GM12878 (cell line): ENCODE data around the gene BNC2. TPM values are rescaled to one million over a fixed set of nuclear protein-coding genes. Genes with fewer than 3 reads are reported as not detected.

Experiments used
- ATAC-seq: fragments of 200-7000 bp; cut with Tn5 transposase; 3 replicates; pipeline ENCODE4 v1.9.1; 2020; ENCODE audit warnings: mild to moderate bottlenecking, moderate library complexity
- BruUV-seq: library from RNA; stranded (reverse); fragments of 400-500 nt; replicated peaks from 2 replicates; lab custom pipeline; 2021; lab: Mats Ljungman, UMichigan
- CTCF ChIA-PET: fragments of 300-600 bp; sonication (Branson Sonifier 250); formaldehyde crosslinking; extraction: SDS; loops from one replicate; lab custom pipeline; 2021; ENCODE audit warnings: inconsistent platforms; lab: Yijun Ruan, JAX
- POLR2A ChIA-PET: fragments of 350-600 bp; formaldehyde crosslinking; extraction: SDS; loops from one replicate; lab custom pipeline; 2021; ENCODE audit warnings: inconsistent platforms; lab: Charles Lee
- RAD21 ChIA-PET: fragments of 300-600 bp; sonication (Branson Sonifier 250); formaldehyde crosslinking; loops from one replicate; lab custom pipeline; 2023; ENCODE audit warnings: antibody characterized with exemption; ENCODE audit not compliant: unreplicated experiment; lab: Charles Lee
- SMC1A ChIA-PET: fragments of 300-600 bp; sonication (Branson Sonifier 250); formaldehyde crosslinking; loops from one replicate; lab custom pipeline; 2023; ENCODE audit not compliant: unreplicated experiment, uncharacterized antibody; lab: Charles Lee
- DNase-seq: peaks from one replicate; pipeline ENCODE4 v3.0.0-alpha.2; 2011; ENCODE audit warnings: low read depth, low spot score
- FAIRE-seq: peaks from 3 replicates; lab custom pipeline; 2011; peaks lifted over from hg19 to GRCh38; lab: Jason Lieb, UNC
- H2AFZ ChIP-seq: 2 replicates; pipeline ENCODE4 v1.6.0; 2011; ENCODE audit warnings: low read depth, low read length, control low read depth; ENCODE audit not compliant: control insufficient read depth
- H3K27ac ChIP-seq: 2 replicates; pipeline ENCODE4 v1.5.1; 2011; ENCODE audit warnings: control low read depth; ENCODE audit not compliant: control insufficient read depth, insufficient read depth
- H3K27me3 ChIP-seq, 2 experiments: replicated peaks in 1 of 2; 2 replicates each; pipeline versions ENCODE4 v1.6.0 to v1.6.1; 2011; ENCODE audit warnings: low read length in 1 of 2; ENCODE audit not compliant: control insufficient read depth in 2 of 2, insufficient read depth in 2 of 2
- H3K36me3 ChIP-seq, 2 experiments: 2 replicates each; pipeline ENCODE4 v1.5.1; 2011; ENCODE audit warnings: low read length in 1 of 2; ENCODE audit not compliant: control insufficient read depth in 2 of 2, insufficient read depth in 2 of 2
- H3K4me1 ChIP-seq: 2 replicates; pipeline ENCODE4 v1.6.1; 2011; ENCODE audit warnings: mild to moderate bottlenecking, low read length, moderate library complexity, mixed read lengths; ENCODE audit not compliant: control insufficient read depth, insufficient read depth
- H3K4me2 ChIP-seq: 2 replicates; pipeline ENCODE4 v1.6.0; 2011; ENCODE audit warnings: control low read depth; ENCODE audit not compliant: control insufficient read depth, insufficient read depth
- H3K4me3 ChIP-seq: fragments of 200-600 bp; sonication (generic); 2 replicates; pipeline ENCODE4 v1.5.1; 2016
- H3K79me2 ChIP-seq: 2 replicates; pipeline ENCODE4 v1.6.0; 2011; ENCODE audit warnings: low read length; ENCODE audit not compliant: control insufficient read depth, insufficient read depth
- H3K9ac ChIP-seq: 2 replicates; pipeline ENCODE4 v1.8.0; 2011; ENCODE audit warnings: low read length, control low read depth, mixed read lengths; ENCODE audit not compliant: control insufficient read depth, insufficient read depth
- H3K9me3 ChIP-seq: replicated peaks from 3 replicates; pipeline ENCODE4 v1.5.1; 2011; ENCODE audit warnings: mild to moderate bottlenecking, low read length; ENCODE audit not compliant: control insufficient read depth, insufficient read depth
- H4K20me1 ChIP-seq: 2 replicates; pipeline ENCODE4 v1.6.0; 2011; ENCODE audit not compliant: control insufficient read depth, insufficient read depth
- ATF7 ChIP-seq: fragments of 450-650 bp; IDR thresholded peaks from 2 replicates; pipeline ENCODE4 v1.6.1; 2016; ENCODE audit warnings: low read depth, mild to moderate bottlenecking
- BMI1 ChIP-seq: fragments of 450-650 bp; IDR thresholded peaks from 2 replicates; pipeline ENCODE4 v1.6.1; 2016; ENCODE audit warnings: mild to moderate bottlenecking, moderate library complexity, borderline replicate concordance
- CREB1 ChIP-seq: IDR thresholded peaks from 2 replicates; pipeline ENCODE4 v1.6.1; 2012; ENCODE audit warnings: low read depth, mild to moderate bottlenecking, inconsistent platforms
- EGR1 ChIP-seq, 2 experiments: IDR thresholded peaks; 1 replicate in 1 of 2; 2 replicates in 1 of 2; pipeline ENCODE4 v1.6.1; 2011 to 2012; ENCODE audit warnings: low read depth in 2 of 2, low read length in 2 of 2, borderline replicate concordance in 1 of 2, mild to moderate bottlenecking in 1 of 2, moderate library complexity in 1 of 2
- FOXM1 ChIP-seq: IDR thresholded peaks from 2 replicates; pipeline ENCODE4 v1.6.1; 2012; ENCODE audit warnings: low read depth, mild to moderate bottlenecking, inconsistent platforms, low read length, moderate library complexity
- HDGF ChIP-seq: fragments of 450-650 bp; IDR thresholded peaks from 2 replicates; pipeline ENCODE4 v1.6.1; 2016; ENCODE audit warnings: antibody characterized with exemption
- IKZF1 ChIP-seq: fragments of 450-650 bp; conservative IDR thresholded peaks from 2 replicates; pipeline ENCODE4 v1.6.1; 2017; ENCODE audit warnings: antibody characterized with exemption, mild to moderate bottlenecking
- KAT2A ChIP-seq: conservative IDR thresholded peaks from 2 replicates; pipeline ENCODE4 v1.6.1; 2011; ENCODE audit warnings: low read depth, low read length; ENCODE audit not compliant: control insufficient read depth
- MXI1 ChIP-seq: fragments of 150-350 bp; IDR thresholded peaks from 2 replicates; pipeline ENCODE4 v1.6.1; 2011; ENCODE audit warnings: low read depth, mild to moderate bottlenecking, inconsistent platforms, low read length, improper control_type of control experiment
- MYB ChIP-seq: fragments of 150-350 bp; IDR thresholded peaks from 2 replicates; pipeline ENCODE4 v1.6.1; 2014; ENCODE audit warnings: mild to moderate bottlenecking, low read depth, low read length, borderline replicate concordance
- MYC ChIP-seq: IDR thresholded peaks from 2 replicates; pipeline ENCODE4 v1.6.1; 2011; ENCODE audit warnings: mild to moderate bottlenecking, low read length, moderate library complexity, inconsistent platforms; ENCODE audit not compliant: insufficient read depth, insufficient replicate concordance, insufficient read length, severe bottlenecking
- NFIC ChIP-seq: IDR thresholded peaks from 2 replicates; pipeline ENCODE4 v1.6.1; 2012; ENCODE audit warnings: low read depth, mild to moderate bottlenecking, inconsistent platforms, low read length, moderate library complexity
- NKRF ChIP-seq: fragments of 450-650 bp; conservative IDR thresholded peaks from 2 replicates; pipeline ENCODE4 v1.6.1; 2017; ENCODE audit warnings: mild to moderate bottlenecking, moderate library complexity
- POU2F2 ChIP-seq: IDR thresholded peaks from 3 replicates; pipeline ENCODE4 v1.6.1; 2011; ENCODE audit warnings: low read depth, mild to moderate bottlenecking, low read length, borderline replicate concordance
- RAD51 ChIP-seq: fragments of 450-650 bp; IDR thresholded peaks from 2 replicates; pipeline ENCODE4 v1.6.1; 2016; ENCODE audit warnings: moderate library complexity, mild to moderate bottlenecking, inconsistent platforms
- SPI1 ChIP-seq: IDR thresholded peaks from 2 replicates; pipeline ENCODE4 v1.6.1; 2011; ENCODE audit warnings: low read depth, mild to moderate bottlenecking, low read length, moderate library complexity, borderline replicate concordance; ENCODE audit not compliant: insufficient read depth
- SUZ12 ChIP-seq: fragments of 200-600 bp; sonication (generic); IDR thresholded peaks from one replicate; pipeline ENCODE4 v1.6.1; 2018; ENCODE audit warnings: antibody characterized with exemption, mild to moderate bottlenecking; ENCODE audit not compliant: unreplicated experiment
- TBL1XR1 ChIP-seq: IDR thresholded peaks from 2 replicates; pipeline ENCODE4 v1.6.1; 2012; ENCODE audit warnings: low read depth, low read length, improper control_type of control experiment
- TCF3 ChIP-seq: IDR thresholded peaks from 2 replicates; pipeline ENCODE4 v1.6.1; 2012; ENCODE audit warnings: low read depth, mild to moderate bottlenecking, low read length, borderline replicate concordance; ENCODE audit not compliant: insufficient read depth
- ZNF274 ChIP-seq: IDR thresholded peaks from one replicate; pipeline ENCODE4 v1.8.0; 2011; ENCODE audit not compliant: insufficient read length, insufficient read depth
- ZSCAN29 ChIP-seq: fragments of 450-650 bp; IDR thresholded peaks from 2 replicates; pipeline ENCODE4 v1.6.1; 2017; ENCODE audit warnings: mild to moderate bottlenecking, moderate library complexity
- WGBS: methylation state at CpG from one replicate; pipeline ENCODE4 v1.1.6; 2016; ENCODE audit warnings: low lambda C conversion rate; ENCODE audit not compliant: insufficient replicate concordance, insufficient coverage; ENCODE audit errors: missing lambda C conversion rate; 5-methylcytosine and 5-hydroxymethylcytosine counted together
- in situ Hi-C: fragments of 300-500 bp; cut with MboI; formaldehyde crosslinking; loops from 9 replicates; pipeline ENCODE4 v1.14.3; 2018; ENCODE audit warnings: mixed read lengths
- intact Hi-C: fragments of 100-400 bp; cut with micrococcal nuclease; formaldehyde crosslinking; loops from one replicate; pipeline ENCODE4 v1.14.2; 2022; ENCODE audit not compliant: unreplicated experiment
- polyA plus RNA-seq, 11 experiments: library from polyadenylated mRNA; depleted of rRNA in 4 of 11; unstranded in 6 of 11; stranded (reverse) in 5 of 11; fragments of >200 nt; fragmentation: Nextera tagmentation in 4 of 11; fragmentation: Illumina TruSeq in 1 of 11; extraction: Ambion mirVana in 4 of 11; extraction: Trizol in 1 of 11; gene quantifications; 1 replicate in 1 of 11; 2 replicates in 10 of 11; pipeline versions ENCODE4 v1.2.1 to v1.2.3, GENCODE V29; 2011 to 2016; ENCODE audit warnings: inconsistent platforms in 2 of 11, missing spikeins in 2 of 11, low read depth in 1 of 11
- total RNA-seq, 4 experiments: library from RNA; depleted of rRNA in 3 of 4; stranded (reverse); fragments of >200 nt in 3 of 4; fragmentation: Illumina TruSeq in 1 of 4; extraction: Trizol in 1 of 4; gene quantifications; 2 replicates each; pipeline versions ENCODE4 v1.2.1 to v1.2.3, GENCODE V29; 2013 to 2021

Gene BNC2
- total and polyA plus RNA-seq, 10 of the 15 experiments (the other 5 are each of a cell fraction or from before 2014, with no cell fraction given): 0.05 to 14.5 (median 0.26) TPM

- TF ChIP-seq SUZ12 (no peak), ZNF274 (no peak), KAT2A (no peak), POU2F2 (no peak), ZSCAN29 (no peak), TCF3 (no peak), NKRF (no peak)
These were observed 115.8 kb downstream of the BNC2 start (continued) for GRCh38 chr9:16754662-16755061.

- CTCF ChIA-PET: no interaction called here
- H3K27me3 ChIP-seq: no peaks in the 10 kb centered on the region
- POLR2A ChIA-PET: no interaction called here
These were observed 117.2 kb downstream of the BNC2 start for GRCh38 chr9:16753256-16753655.

More at GRCh38 chr9:16753256-16753655, 117.2 kb downstream of the BNC2 start:
- no peak overlapping the region for H3K4me2 ChIP-seq
- H3K4me1 ChIP-seq: no peaks in the 10 kb centered on the region
- no peak overlapping the region for H3K9ac ChIP-seq
- no peak for FAIRE-seq
- H3K27ac ChIP-seq: no peak overlapping the region
- in situ Hi-C loops (no loop called here), intact Hi-C loops (loop anchor here (5.0 kb wide), 1 partner anchor 369 kb away; no protein-coding TSS in a partner anchor)
- whole genome bisulfite sequencing: 2% methylated on average over 2 of the region's 2 CpGs
- no peaks in the 10 kb centered on the region for H3K79me2 ChIP-seq
- no peaks in the 10 kb centered on the region for H4K20me1 ChIP-seq
- no peaks in the 10 kb centered on the region for H3K9me3 ChIP-seq
- no peak for DNase-seq
- H2AFZ ChIP-seq: no peak overlapping the region
- ATAC-seq: no peak
- SMC1A ChIA-PET: no interaction called here
- no peak overlapping the region for H3K4me3 ChIP-seq
- BruUV-seq: no TSS peak
- RAD21 ChIA-PET: no interaction called here
- TF ChIP-seq FOXM1 (no peak), NFIC (no peak), MYC (no peak), BMI1 (no peak), HDGF (no peak), IKZF1 (no peak), CREB1 (no peak), ATF7 (no peak), MYB (no peak), EGR1 (IDR thresholded peaks at IDR 0.05; ENCODE audit: borderline replicate concordance in 1 of 2, low read depth in 2 of 2, low read length in 2 of 2) (no peak), RAD51 (no peak), MXI1 (no peak), TBL1XR1 (no peak), SPI1 (no peak)
- H3K36me3 ChIP-seq: no peaks in the 10 kb centered on the region
